T-cell (primary cell): ENCODE results near the gene OSBPL1A. TPM values are rescaled to one million over a fixed set of nuclear protein-coding genes. Genes with fewer than 3 reads are reported as not detected.

Experiments
- ATAC-seq, 4 experiments: fragments of 200-7000 bp in 3 of 4; fragments of 150-1000 bp in 1 of 4; cut with Tn5 transposase; replicated peaks in 1 of 4; 1 replicate in 3 of 4; 2 replicates in 1 of 4; pipeline ENCODE4 v1.10.0; 2021; ENCODE audit warnings: moderate library complexity in 3 of 4, mild to moderate bottlenecking in 2 of 4, moderate number of reproducible peaks in 1 of 4
- CTCF ChIA-PET, 2 donors: fragments of 300-600 bp; sonication (Branson Sonifier 250); formaldehyde crosslinking; loops; one replicate each; lab custom pipeline; 2022; ENCODE audit warnings: antibody characterized with exemption in 2 of 2; lab: Charles Lee
- POLR2A ChIA-PET, 2 donors: fragments of 300-600 bp; sonication (Branson Sonifier 250); formaldehyde crosslinking; loops; one replicate each; lab custom pipeline; 2022; ENCODE audit warnings: antibody characterized with exemption in 2 of 2; lab: Charles Lee
- DNase-seq, 35 experiments: peaks; one replicate each; pipeline versions ENCODE4 v3.0.0 to v3.0.0-alpha.2; 2013 to 2023
- H3K27ac ChIP-seq: one replicate; pipeline ENCODE4 v1.5.1; 2013; ENCODE audit warnings: low read length
- H3K27me3 ChIP-seq, 2 experiments: replicated peaks in 1 of 2; 1 replicate in 1 of 2; 2 replicates in 1 of 2; pipeline versions ENCODE4 v1.6.1 to v1.7.0; 2013; ENCODE audit warnings: low read length in 1 of 2, mixed read lengths in 1 of 2; ENCODE audit not compliant: control insufficient read depth in 2 of 2, insufficient read depth in 2 of 2; ENCODE audit errors: extremely low read depth in 1 of 2
- H3K36me3 ChIP-seq, 2 donors: 1 replicate in 1 of 2; 2 replicates in 1 of 2; pipeline versions ENCODE4 v1.6.1 to v1.7.0; 2013; ENCODE audit warnings: low read length in 1 of 2; ENCODE audit not compliant: control insufficient read depth in 2 of 2, insufficient read depth in 1 of 2; ENCODE audit errors: extremely low read depth in 1 of 2
- H3K4me1 ChIP-seq, 2 experiments: 1 replicate in 1 of 2; 2 replicates in 1 of 2; pipeline versions ENCODE4 v1.6.1 to v1.7.0; 2013; ENCODE audit warnings: low read length in 2 of 2, mixed read lengths in 1 of 2; ENCODE audit not compliant: insufficient read depth in 2 of 2, control insufficient read depth in 1 of 2; ENCODE audit errors: extremely low read depth in 1 of 2
- H3K4me3 ChIP-seq, 2 donors: 1 replicate in 1 of 2; 2 replicates in 1 of 2; pipeline versions ENCODE4 v1.5.1 to v1.7.0; 2013; ENCODE audit warnings: mild to moderate bottlenecking in 2 of 2, low read length in 1 of 2, moderate library complexity in 1 of 2; ENCODE audit not compliant: control insufficient read depth in 1 of 2; ENCODE audit errors: extremely low read depth in 1 of 2
- H3K9me3 ChIP-seq: 2 replicates; pipeline ENCODE4 v1.7.0; 2013
- H3K27ac Mint-ChIP-seq, 2 donors: one replicate each; pipeline ENCODE4 v1.8.0; 2020 to 2021; ENCODE audit warnings: mild to moderate bottlenecking in 2 of 2, mixed read lengths in 2 of 2
- H3K27me3 Mint-ChIP-seq, 2 donors: one replicate each; pipeline ENCODE4 v1.8.0; 2021 to 2022; ENCODE audit warnings: mixed read lengths in 2 of 2
- H3K36me3 Mint-ChIP-seq: one replicate; pipeline ENCODE4 v1.8.0; 2021; ENCODE audit warnings: mixed read lengths
- H3K4me1 Mint-ChIP-seq, 3 donors: one replicate each; pipeline ENCODE4 v1.8.0; 2020 to 2022; ENCODE audit warnings: mixed read lengths in 3 of 3, mild to moderate bottlenecking in 1 of 3
- H3K4me3 Mint-ChIP-seq, 3 donors: one replicate each; pipeline ENCODE4 v1.8.0; 2020 to 2022; ENCODE audit warnings: mild to moderate bottlenecking in 3 of 3, mixed read lengths in 3 of 3, moderate library complexity in 3 of 3
- H3K9me3 Mint-ChIP-seq, 3 donors: one replicate each; pipeline ENCODE4 v1.8.0; 2020 to 2022; ENCODE audit warnings: mixed read lengths in 3 of 3
- WGBS: methylation state at CpG from one replicate; pipeline ENCODE4 v1.1.5; 2013; ENCODE audit warnings: missing lambda C conversion rate; ENCODE audit not compliant: insufficient coverage; 5-methylcytosine and 5-hydroxymethylcytosine counted together
- total RNA-seq, 35 experiments: library from RNA in 6 of 35; stranded (reverse) in 6 of 35; fragments of 120-200 nt in 1 of 35; gene quantifications; one replicate each; pipeline versions ENCODE4 v1.2.1 to v1.2.4 and lab custom pipeline; 2013 to 2026

Gene OSBPL1A
- total RNA-seq, 5 donors from 2014 or later (not counting 1 experiment from before 2014, with no cell fraction given): 3.3 to 6.4 (median 4.0) TPM

DNA sequence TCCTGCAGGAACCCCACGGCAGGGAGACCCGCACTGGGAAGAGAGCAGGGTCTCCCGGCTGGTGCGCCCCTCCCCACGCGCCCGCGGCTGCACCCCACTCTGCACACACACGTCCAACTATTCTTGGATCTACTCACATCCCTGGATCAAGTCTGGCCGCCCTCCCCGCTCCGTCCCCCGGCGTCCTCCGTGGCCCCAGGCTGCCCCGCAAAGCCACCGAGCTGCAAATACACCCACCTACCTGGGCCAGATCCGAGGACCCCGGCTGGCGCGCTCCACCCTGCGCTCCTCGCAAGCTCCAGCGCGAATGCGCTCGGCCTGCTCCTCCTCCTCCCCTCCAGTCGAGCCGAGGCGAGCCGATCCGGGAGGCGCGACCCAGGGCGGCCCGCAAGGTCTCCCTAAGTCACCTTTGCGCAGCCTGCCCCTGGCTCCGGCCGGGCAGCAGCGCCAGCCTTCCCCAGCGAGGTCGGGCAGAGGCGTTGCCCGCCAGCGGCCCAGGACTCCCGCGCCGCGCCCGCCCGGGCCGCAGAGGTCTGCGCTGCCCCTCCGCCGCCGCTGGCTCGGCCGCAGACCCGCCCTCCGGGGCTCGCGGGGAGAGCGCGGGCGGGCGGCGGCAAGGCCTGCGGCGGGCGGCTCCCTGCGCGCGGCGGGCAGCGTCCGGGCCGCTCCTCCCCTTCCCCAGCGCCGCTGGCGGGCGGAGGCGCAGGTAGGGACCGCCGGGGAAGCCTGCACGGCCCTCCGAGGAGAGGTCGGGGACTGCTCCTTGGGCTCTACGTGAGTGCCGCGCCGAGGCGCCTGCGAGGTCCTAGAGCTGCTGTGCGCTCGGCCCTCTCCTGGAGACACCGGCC, 126.0 kb downstream of the OSBPL1A start:
- Histone ChIP-seq H3K27ac (no peak overlapping the region), H3K4me3 (peak overlapping the region in 1 of 2 donors; percentile 51), H3K36me3 (no peaks in the 10 kb centered on the region), H3K9me3 (no peaks in the 10 kb centered on the region), H3K4me1 (peaks cover 3 to 4% of the 10 kb centered on the region in 2 experiments), H3K27me3 (peaks cover 0 to 18% of the 10 kb centered on the region in 2 experiments)
- DNase-seq (peak in 2 of 35 experiments; percentile 5 to 8), ATAC-seq (peak in 3 of 4 experiments; percentile 37 to 52 (median 51))
- ChIA-PET CTCF (no interaction called here), POLR2A (no interaction called here)
- Mint-ChIP-seq H3K27me3 (peaks cover 29 to 51% of the 10 kb centered on the region in 2 donors), H3K4me1 (peaks cover 0 to 8% (median 6%) of the 10 kb centered on the region in 3 donors), H3K27ac (no peak overlapping the region), H3K36me3 (peaks cover 5% of the 10 kb centered on the region), H3K4me3 (peak overlapping the region in 2 of 3 donors; percentile 53 to 73), H3K9me3 (peaks cover 0 to 6% (median 0%) of the 10 kb centered on the region in 3 donors)
- 3% methylated on average over 79 of the region's 96 CpGs for WGBS

DNA sequence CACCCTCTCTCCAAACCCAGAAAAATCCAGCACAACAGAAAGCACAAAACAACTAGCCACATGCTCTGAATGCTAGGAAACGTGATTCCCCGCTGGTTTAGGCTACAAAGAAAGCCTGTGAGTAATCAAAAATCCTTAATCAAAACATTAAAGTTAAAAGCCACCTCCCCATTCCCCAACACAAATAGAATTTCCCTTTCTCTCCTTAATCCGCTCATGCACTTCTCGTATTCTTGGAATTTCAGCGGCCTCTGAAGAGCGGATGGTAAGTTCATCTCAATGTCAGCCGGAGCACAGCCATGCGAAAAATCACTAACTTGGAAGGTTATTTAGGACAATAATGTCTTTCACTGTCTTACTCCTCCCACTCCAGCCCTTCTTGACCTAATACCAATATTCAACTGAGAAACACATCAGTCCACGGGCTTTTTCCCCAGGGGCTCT, 126.7 kb downstream of the OSBPL1A start:
- Mint-ChIP-seq H3K4me3 (peak overlapping the region in 1 of 3 donors; percentile 9), H3K27me3 (peaks cover 29 to 51% of the 10 kb centered on the region in 2 donors)

DNA sequence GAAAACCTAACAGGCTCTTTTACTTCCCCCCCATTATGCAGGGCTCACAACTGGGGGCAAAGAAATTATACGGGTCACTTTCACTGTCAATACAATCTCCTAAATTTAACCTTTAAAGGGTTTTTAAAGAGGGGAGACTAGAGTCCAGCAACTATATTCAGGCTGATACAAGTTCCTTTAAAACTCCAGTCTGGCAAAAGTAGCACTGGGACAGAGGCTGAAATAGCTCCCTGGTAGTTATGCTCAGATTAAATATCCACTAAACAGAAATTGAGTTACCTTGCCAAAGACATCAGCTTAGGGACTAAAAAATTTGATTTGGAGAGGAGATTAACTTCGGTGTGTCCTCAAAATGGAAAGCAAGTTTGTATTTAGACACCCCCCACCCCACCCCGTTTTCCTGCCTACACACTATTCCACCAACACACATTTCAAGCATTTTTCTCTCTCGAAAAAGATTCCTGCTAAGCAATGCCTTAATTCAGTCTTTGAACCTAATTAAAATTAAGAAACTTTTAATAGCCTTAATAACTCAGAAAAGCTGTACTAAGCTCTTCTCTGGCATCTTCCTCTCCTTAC, 127.2 kb downstream of the OSBPL1A start:
- Mint-ChIP-seq H3K27ac (no peak overlapping the region), H3K27me3 (peaks cover 29 to 51% of the 10 kb centered on the region in 2 donors), H3K4me1 (peaks cover 0 to 8% (median 6%) of the 10 kb centered on the region in 3 donors), H3K9me3 (peaks cover 0 to 11% (median 3%) of the 10 kb centered on the region in 3 donors), H3K4me3 (peak overlapping the region in 1 of 3 donors; percentile 9), H3K36me3 (peaks cover 13% of the 10 kb centered on the region)
- no peak for DNase-seq
- whole genome bisulfite sequencing: 83% methylated on average over 2 of the region's 4 CpGs
- Histone ChIP-seq H3K27me3 (peaks cover 0 to 18% of the 10 kb centered on the region in 2 experiments), H3K9me3 (no peaks in the 10 kb centered on the region), H3K36me3 (no peaks in the 10 kb centered on the region), H3K4me3 (no peak overlapping the region), H3K27ac (no peak overlapping the region), H3K4me1 (peaks cover 3 to 4% of the 10 kb centered on the region in 2 experiments)
- CTCF ChIA-PET: no interaction called here
- ATAC-seq: no peak
- POLR2A ChIA-PET: no interaction called here

More for the DNA sequence above, 126.7 kb downstream of the OSBPL1A start:
- POLR2A ChIA-PET: no interaction called here
- no peak overlapping the region for H3K27ac Mint-ChIP-seq
- Histone ChIP-seq H3K9me3 (no peaks in the 10 kb centered on the region), H3K4me3 (peak overlapping the region in 1 of 2 donors; percentile 44), H3K27me3 (peaks cover 0 to 18% of the 10 kb centered on the region in 2 experiments), H3K4me1 (peaks cover 3 to 4% of the 10 kb centered on the region in 2 experiments), H3K27ac (no peak overlapping the region), H3K36me3 (no peaks in the 10 kb centered on the region)
- CTCF ChIA-PET: no interaction called here
- peaks cover 0 to 8% (median 6%) of the 10 kb centered on the region in 3 donors for H3K4me1 Mint-ChIP-seq
- H3K36me3 Mint-ChIP-seq: peaks cover 9% of the 10 kb centered on the region
- ATAC-seq: no peak
- 87% methylated on average over 8 of the region's 9 CpGs for WGBS
- DNase-seq: no peak
- H3K9me3 Mint-ChIP-seq: peaks cover 0 to 11% (median 3%) of the 10 kb centered on the region in 3 donors

DNA sequence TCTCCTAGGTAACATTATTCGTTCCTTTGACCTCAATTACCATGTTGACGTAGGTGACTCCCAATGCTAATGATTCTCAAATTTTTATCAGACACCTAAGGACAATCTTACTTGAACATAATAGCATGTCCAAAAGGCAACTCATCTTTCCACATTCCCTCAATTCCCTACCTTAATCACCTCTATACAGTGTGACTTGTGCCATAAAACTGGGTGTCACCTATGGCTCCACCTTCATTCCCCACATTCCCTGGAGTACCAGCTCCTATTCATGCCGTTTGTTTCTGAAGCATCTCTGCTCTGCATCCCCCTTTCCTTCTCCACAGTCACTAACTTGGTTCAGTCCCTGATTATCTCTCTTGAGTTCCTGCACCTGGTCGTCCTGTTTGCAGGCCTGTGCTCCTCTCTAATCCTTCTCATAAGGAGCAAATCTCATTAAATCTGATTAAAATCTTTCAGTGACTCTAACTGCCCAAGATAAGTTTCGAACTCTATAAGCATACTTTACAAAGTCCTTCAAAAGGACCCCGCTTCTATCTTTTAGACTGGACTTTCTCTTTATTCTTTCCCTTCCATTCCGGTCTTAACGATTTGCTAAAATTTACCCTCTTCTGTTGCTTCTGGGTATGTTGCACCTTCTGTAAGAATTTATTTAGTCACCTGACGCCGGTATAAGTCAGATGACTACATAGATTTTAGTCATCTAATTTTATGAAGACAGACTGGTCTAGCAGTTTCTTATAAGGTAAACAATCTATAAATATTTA, 128.7 kb downstream of the OSBPL1A start:
- CTCF ChIA-PET: no interaction called here
- Histone ChIP-seq H3K4me3 (no peak overlapping the region), H3K27me3 (peaks cover 0 to 16% of the 10 kb centered on the region in 2 experiments), H3K9me3 (no peaks in the 10 kb centered on the region), H3K4me1 (peaks cover 3 to 4% of the 10 kb centered on the region in 2 experiments), H3K27ac (no peak overlapping the region), H3K36me3 (no peaks in the 10 kb centered on the region)
- peaks cover 0 to 11% (median 3%) of the 10 kb centered on the region in 3 donors for H3K9me3 Mint-ChIP-seq
- ATAC-seq (no peak), DNase-seq (no peak)
- 76% methylated on average over 6 of the region's 10 CpGs for WGBS
- no peak overlapping the region for H3K4me3 Mint-ChIP-seq
- no peak overlapping the region for H3K27ac Mint-ChIP-seq
- peaks cover 25 to 39% of the 10 kb centered on the region in 2 donors for H3K27me3 Mint-ChIP-seq
- peaks cover 13% of the 10 kb centered on the region for H3K36me3 Mint-ChIP-seq
- peaks cover 0 to 8% (median 6%) of the 10 kb centered on the region in 3 donors for H3K4me1 Mint-ChIP-seq
- POLR2A ChIA-PET: no interaction called here

DNA sequence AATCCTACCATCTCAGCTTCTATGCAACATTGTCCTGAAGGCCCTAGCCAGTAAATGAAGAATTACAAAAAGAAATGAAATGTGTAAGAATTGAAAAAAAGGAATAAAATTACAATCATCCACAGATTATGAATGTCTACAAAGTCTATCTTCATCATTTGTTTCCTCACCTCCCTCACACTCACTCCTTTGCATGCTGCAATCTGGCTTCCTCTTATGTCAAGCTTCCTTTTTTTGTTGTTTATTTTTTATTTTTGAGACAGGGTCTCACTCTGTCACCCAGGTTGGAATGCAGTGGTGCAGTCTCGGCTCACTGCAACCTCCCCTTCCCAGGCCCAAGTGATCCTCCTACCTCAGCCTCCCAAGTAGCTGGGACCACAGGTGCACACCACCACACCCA, 129.7 kb downstream of the OSBPL1A start:
- ATAC-seq: no peak
- no peak for DNase-seq
- no peak overlapping the region for H3K27ac Mint-ChIP-seq
- H3K27me3 Mint-ChIP-seq: peaks cover 14 to 29% of the 10 kb centered on the region in 2 donors
- peaks cover 0 to 14% of the 10 kb centered on the region in 2 experiments for H3K27me3 ChIP-seq
- ChIA-PET POLR2A (no interaction called here), CTCF (no interaction called here)
- no peak overlapping the region for H3K4me3 ChIP-seq
- H3K36me3 Mint-ChIP-seq: peaks cover 8% of the 10 kb centered on the region
- no peaks in the 10 kb centered on the region for H3K9me3 ChIP-seq
- WGBS: no CpG with 5 or more reads among the region's 1 CpG
- H3K9me3 Mint-ChIP-seq: peaks cover 0 to 11% (median 3%) of the 10 kb centered on the region in 3 donors
- H3K4me3 Mint-ChIP-seq: no peak overlapping the region
- peaks cover 0 to 8% (median 6%) of the 10 kb centered on the region in 3 donors for H3K4me1 Mint-ChIP-seq
- no peak overlapping the region for H3K27ac ChIP-seq
- H3K4me1 ChIP-seq: peaks cover 3 to 4% of the 10 kb centered on the region in 2 experiments
- H3K36me3 ChIP-seq: no peaks in the 10 kb centered on the region

DNA sequence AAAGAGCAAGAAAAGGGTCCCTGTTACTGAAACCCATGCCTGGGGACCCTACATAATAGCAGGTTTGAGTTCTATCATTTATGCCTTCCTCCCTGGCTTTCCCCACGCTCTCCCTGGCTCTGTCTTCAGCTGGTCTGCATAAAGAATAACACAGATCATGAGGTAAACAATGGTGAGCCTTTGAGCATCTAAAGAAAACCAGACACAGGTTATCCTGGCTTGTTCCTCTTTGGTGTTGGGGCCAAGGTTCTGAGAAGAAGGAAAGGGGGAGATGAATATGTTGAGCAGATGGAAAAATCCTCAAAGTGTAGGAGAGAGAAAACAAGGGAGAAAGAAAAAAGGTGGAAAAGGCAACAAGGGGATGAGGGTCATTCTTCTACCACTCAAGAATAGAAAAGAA, 131.5 kb downstream of the OSBPL1A start:
- no peak overlapping the region for H3K27ac Mint-ChIP-seq
- no peak overlapping the region for H3K4me3 Mint-ChIP-seq

More for the DNA sequence above, 131.5 kb downstream of the OSBPL1A start:
- no peak overlapping the region for H3K27ac ChIP-seq
- Mint-ChIP-seq H3K4me1 (peaks cover 0 to 2% (median 2%) of the 10 kb centered on the region in 3 donors), H3K36me3 (peaks cover 8% of the 10 kb centered on the region), H3K9me3 (peaks cover 0 to 11% (median 3%) of the 10 kb centered on the region in 3 donors), H3K27me3 (peaks cover 6 to 22% of the 10 kb centered on the region in 2 donors)
- no peaks in the 10 kb centered on the region for H3K36me3 ChIP-seq
- H3K4me1 ChIP-seq: no peaks in the 10 kb centered on the region
- ChIA-PET CTCF (no interaction called here), POLR2A (no interaction called here)
- no peak overlapping the region for H3K4me3 ChIP-seq
- DNase-seq (no peak), ATAC-seq (no peak)
- WGBS: no CpG with 5 or more reads among the region's 1 CpG
- peaks cover 0 to 3% of the 10 kb centered on the region in 2 experiments for H3K27me3 ChIP-seq
- no peaks in the 10 kb centered on the region for H3K9me3 ChIP-seq
